K562 (cell line): ENCODE measurements around the gene MDC1. TPM values are rescaled to one million over a fixed set of nuclear protein-coding genes. Genes with fewer than 3 reads are reported as not detected.

Source experiments
- ARID2 ChIP-seq: fragments of 450-650 bp; IDR thresholded peaks from 2 replicates; pipeline ENCODE4 v1.6.1; 2017; ENCODE audit warnings: antibody characterized with exemption, mild to moderate bottlenecking
- BDP1 ChIP-seq: IDR thresholded peaks from 3 replicates; pipeline ENCODE4 v1.6.1; 2011; ENCODE audit not compliant: insufficient read length, insufficient read depth
- BRCA1 ChIP-seq, 2 experiments: fragments of 450-650 bp in 1 of 2; sonication (generic) in 1 of 2; formaldehyde crosslinking in 1 of 2; IDR thresholded peaks; 2 replicates each; pipeline versions ENCODE4 v1.5.0 to v1.6.1; 2017 to 2020; ENCODE audit warnings: mild to moderate bottlenecking in 1 of 2, missing genetic modification reagents in 1 of 2
- CBX3 ChIP-seq, 2 experiments: IDR thresholded peaks; 1 replicate in 1 of 2; 2 replicates in 1 of 2; pipeline ENCODE4 v1.6.1; 2012; ENCODE audit warnings: inconsistent platforms in 2 of 2, low read length in 2 of 2, borderline replicate concordance in 1 of 2, control low read depth in 1 of 2
- GABPB1 ChIP-seq: sonication (generic); formaldehyde crosslinking; IDR thresholded peaks from 2 replicates; pipeline ENCODE4 v1.8.0; 2022; ENCODE audit warnings: mild to moderate bottlenecking, missing genetic modification reagents
- HDAC6 ChIP-seq: IDR thresholded peaks from 2 replicates; pipeline ENCODE4 v1.6.1; 2012; ENCODE audit warnings: low read depth, mild to moderate bottlenecking, control low read depth, inconsistent platforms, low read length, moderate library complexity
- HOXB6 ChIP-seq: fragments of 250-450 bp; sonication (Bioruptor Pico); IDR thresholded peaks from 2 replicates; pipeline ENCODE4 v1.5.1; 2022; ENCODE audit warnings: mild to moderate bottlenecking, borderline replicate concordance
- KDM2B ChIP-seq: fragments of 250-450 bp; sonication (Bioruptor Pico); IDR thresholded peaks from 2 replicates; pipeline ENCODE4 v1.8.0; 2021; ENCODE audit warnings: mild to moderate bottlenecking, moderate library complexity
- MAZ ChIP-seq, 2 experiments: fragments of 450-650 bp in 1 of 2; sonication (generic) in 1 of 2; formaldehyde crosslinking; IDR thresholded peaks in 1 of 2; conservative IDR thresholded peaks in 1 of 2; 2 replicates each; pipeline versions ENCODE4 v1.4.0 to v1.5.0; 2020; ENCODE audit warnings: mild to moderate bottlenecking in 1 of 2, missing genetic modification reagents in 1 of 2
- MEF2A ChIP-seq: IDR thresholded peaks from 2 replicates; pipeline ENCODE4 v1.6.1; 2011; ENCODE audit warnings: low read depth, mild to moderate bottlenecking, low read length, moderate library complexity; ENCODE audit not compliant: control insufficient read depth
- MTA2 ChIP-seq: fragments of 450-650 bp; IDR thresholded peaks from 2 replicates; pipeline ENCODE4 v1.6.1; 2016; ENCODE audit warnings: low read depth
- POLR2AphosphoS5 ChIP-seq: IDR thresholded peaks from 2 replicates; pipeline ENCODE4 v1.6.1; 2011; ENCODE audit warnings: mild to moderate bottlenecking, low read depth, low read length, moderate library complexity; ENCODE audit not compliant: control insufficient read depth, insufficient read depth
- POU5F1 ChIP-seq: fragments of 150-350 bp; IDR thresholded peaks from 2 replicates; pipeline ENCODE4 v1.6.1; 2014; ENCODE audit warnings: borderline replicate concordance, low read length, low read depth, mild to moderate bottlenecking; ENCODE audit not compliant: partially characterized antibody
- PRMT5 ChIP-seq: sonication (generic); formaldehyde crosslinking; IDR thresholded peaks from 2 replicates; pipeline ENCODE4 v1.5.0; 2020; ENCODE audit warnings: missing genetic modification reagents
- TEAD2 ChIP-seq: fragments of 450-650 bp; IDR thresholded peaks from 2 replicates; pipeline ENCODE4 v1.6.1; 2016; ENCODE audit warnings: missing genetic modification characterization, control low read depth, missing compliant biosample characterization
- ZC3H11A ChIP-seq: IDR thresholded peaks from 2 replicates; pipeline ENCODE4 v1.6.1; 2012; ENCODE audit warnings: low read depth, low read length, improper control_type of control experiment
- ZFP30 ChIP-seq: fragments of 250-450 bp; sonication (Bioruptor Pico); IDR thresholded peaks from 2 replicates; pipeline ENCODE4 v1.8.0; 2022; ENCODE audit warnings: moderate library complexity, mild to moderate bottlenecking, inconsistent platforms, borderline replicate concordance
- ZNF12 ChIP-seq: sonication (generic); formaldehyde crosslinking; IDR thresholded peaks from 2 replicates; pipeline ENCODE4 v1.4.0; 2020; ENCODE audit warnings: mild to moderate bottlenecking, missing genetic modification reagents
- ZNF224 ChIP-seq: sonication (generic); formaldehyde crosslinking; IDR thresholded peaks from 2 replicates; pipeline ENCODE4 v1.8.0; 2022; ENCODE audit warnings: mild to moderate bottlenecking, missing genetic modification reagents
- ZNF347 ChIP-seq: fragments of 450-650 bp; formaldehyde crosslinking; IDR thresholded peaks from 2 replicates; pipeline ENCODE4 v1.4.0; 2020; ENCODE audit warnings: low read depth, mild to moderate bottlenecking, moderate library complexity
- ZNF384 ChIP-seq: IDR thresholded peaks from 2 replicates; pipeline ENCODE4 v1.6.1; 2012; ENCODE audit warnings: low read depth, low read length, improper control_type of control experiment
- ZNF785 ChIP-seq: fragments of 250-450 bp; sonication (Bioruptor Pico); IDR thresholded peaks from 2 replicates; pipeline ENCODE4 v1.4.0; 2020; ENCODE audit warnings: mild to moderate bottlenecking
- ZSCAN29 ChIP-seq: fragments of 450-650 bp; IDR thresholded peaks from 2 replicates; pipeline ENCODE4 v1.6.1; 2017
- ZSCAN32 ChIP-seq: fragments of 450-650 bp; formaldehyde crosslinking; IDR thresholded peaks from 2 replicates; pipeline ENCODE4 v1.4.0; 2020; ENCODE audit warnings: mild to moderate bottlenecking, moderate library complexity
- polyA plus RNA-seq, 8 experiments: library from polyadenylated mRNA; depleted of rRNA in 4 of 8; stranded (reverse) in 5 of 8; unstranded in 3 of 8; fragments of >200 nt; fragmentation: Nextera tagmentation in 2 of 8; fragmentation: Illumina TruSeq in 1 of 8; extraction: Ambion mirVana in 2 of 8; extraction: Trizol in 1 of 8; gene quantifications; 2 replicates each; pipeline versions ENCODE4 v1.2.1 to v1.2.3, GENCODE V29; 2011 to 2014; ENCODE audit warnings: inconsistent platforms in 1 of 8, missing spikeins in 1 of 8
- total RNA-seq, 7 experiments: library from RNA; depleted of rRNA in 6 of 7; stranded (reverse); fragments of >200 nt in 6 of 7; fragmentation: Illumina TruSeq in 2 of 7; extraction: Trizol in 2 of 7; gene quantifications; 2 replicates each; pipeline versions ENCODE4 v1.2.1 to v1.2.3, GENCODE V29; 2011 to 2021; ENCODE audit warnings: low replicate concordance in 1 of 7
- TF ChIP-seq, protein P1 (sequence below): fragments of 250-450 bp; sonication (Bioruptor Pico); IDR thresholded peaks from 2 replicates; pipeline ENCODE4 v1.9.0; 2021; ENCODE audit warnings: mild to moderate bottlenecking, inconsistent platforms
- TF ChIP-seq, protein P2 (sequence below): fragments of 250-450 bp; sonication (Bioruptor Pico); IDR thresholded peaks from 2 replicates; pipeline ENCODE4 v1.5.0; 2022; ENCODE audit warnings: mild to moderate bottlenecking

The MDC1 gene
- total and polyA plus RNA-seq, 9 of the 15 experiments (the other 6 are each of a cell fraction or from before 2014, with no cell fraction given) = 8.2 to 114 (median 20.0) TPM

DNA sequence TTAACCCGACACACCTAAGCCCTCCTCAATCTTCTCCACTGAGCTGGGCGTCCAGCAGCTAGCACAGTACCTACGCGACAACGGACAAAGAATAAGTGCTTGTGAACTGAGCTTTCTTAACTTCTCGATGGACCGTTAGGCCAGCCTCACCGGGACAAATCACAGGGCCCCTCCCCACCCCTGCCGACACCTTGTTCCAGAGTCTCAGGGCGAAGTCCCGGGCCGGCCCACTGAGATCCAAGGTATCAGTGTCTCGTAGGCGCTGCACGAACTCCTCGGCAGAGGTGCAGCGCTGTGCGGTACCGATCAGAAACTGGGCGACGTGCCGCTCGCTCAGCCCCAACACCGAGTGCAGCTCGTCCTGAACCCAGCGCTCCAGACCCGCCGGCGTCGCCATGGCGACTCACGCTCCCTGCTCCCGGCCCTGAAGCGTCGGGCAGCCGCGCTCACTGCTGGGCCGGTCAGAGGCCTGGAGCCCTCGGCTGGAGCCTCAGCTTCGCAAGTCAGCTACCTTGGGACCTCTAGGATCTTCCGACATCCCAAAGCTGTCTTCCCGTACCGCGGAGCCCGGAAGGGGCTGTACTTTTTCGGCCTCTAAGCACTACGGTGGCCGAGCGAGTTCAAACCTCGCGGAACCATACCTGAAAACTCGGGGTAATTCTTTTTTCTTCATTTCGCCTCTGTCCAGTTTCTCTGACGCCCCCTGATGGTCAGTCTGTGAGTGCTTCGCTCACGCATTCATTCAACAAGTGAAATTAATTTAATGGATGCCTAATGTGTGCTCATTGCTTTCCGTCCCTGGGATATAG, 44.4 kb downstream of the MDC1 start, which contains the start of gene DHX16 (continued):
- TF ChIP-seq HDAC6 (no peak), ZNF384 (peak; percentile 89), KDM2B (CRISPR knock-in tag) (no peak), TEAD2 (no peak), GABPB1 (peak; percentile 80), POU5F1 (peak; percentile 98), MEF2A (no peak), MAZ (CRISPR knock-in tag; conservative IDR thresholded peaks at IDR 0.05 in 1 of 2, IDR thresholded peaks at IDR 0.05 in 1 of 2) (peak; percentile 75 to 80), ZSCAN32 (CRISPR knock-in tag) (no peak), ARID2 (no peak), CBX3 (IDR thresholded peaks at IDR 0.05; ENCODE audit: borderline replicate concordance in 1 of 2, low read length in 2 of 2) (peak in 1 of 2 experiments; percentile 92; a peak in 2 of 3 replicates), HOXB6 (CRISPR knock-in tag) (no peak), ZNF347 (CRISPR knock-in tag) (no peak), ZNF785 (no peak), ZSCAN29 (peak; percentile 61; the same call in 1 of the 2 replicates), ZC3H11A (no peak), POLR2AphosphoS5 (peak; percentile 65; the same call in 1 of the 2 replicates), ZNF12 (CRISPR knock-in tag) (no peak), BDP1 (no peak), MTA2 (no peak), BRCA1 (IDR thresholded peaks at IDR 0.05) (no peak), BRCA1 (CRISPR knock-in tag; IDR thresholded peaks at IDR 0.05) (peak; percentile 66; the same call in 1 of the 2 replicates), ZFP30 (CRISPR knock-in tag) (no peak), ZNF224 (CRISPR knock-in tag) (no peak), PRMT5 (no peak)
- TF ChIP-seq, protein P1, sequence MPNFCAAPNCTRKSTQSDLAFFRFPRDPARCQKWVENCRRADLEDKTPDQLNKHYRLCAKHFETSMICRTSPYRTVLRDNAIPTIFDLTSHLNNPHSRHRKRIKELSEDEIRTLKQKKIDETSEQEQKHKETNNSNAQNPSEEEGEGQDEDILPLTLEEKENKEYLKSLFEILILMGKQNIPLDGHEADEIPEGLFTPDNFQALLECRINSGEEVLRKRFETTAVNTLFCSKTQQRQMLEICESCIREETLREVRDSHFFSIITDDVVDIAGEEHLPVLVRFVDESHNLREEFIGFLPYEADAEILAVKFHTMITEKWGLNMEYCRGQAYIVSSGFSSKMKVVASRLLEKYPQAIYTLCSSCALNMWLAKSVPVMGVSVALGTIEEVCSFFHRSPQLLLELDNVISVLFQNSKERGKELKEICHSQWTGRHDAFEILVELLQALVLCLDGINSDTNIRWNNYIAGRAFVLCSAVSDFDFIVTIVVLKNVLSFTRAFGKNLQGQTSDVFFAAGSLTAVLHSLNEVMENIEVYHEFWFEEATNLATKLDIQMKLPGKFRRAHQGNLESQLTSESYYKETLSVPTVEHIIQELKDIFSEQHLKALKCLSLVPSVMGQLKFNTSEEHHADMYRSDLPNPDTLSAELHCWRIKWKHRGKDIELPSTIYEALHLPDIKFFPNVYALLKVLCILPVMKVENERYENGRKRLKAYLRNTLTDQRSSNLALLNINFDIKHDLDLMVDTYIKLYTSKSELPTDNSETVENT (CRISPR knock-in tag) = no peak
- TF ChIP-seq, protein P2, sequence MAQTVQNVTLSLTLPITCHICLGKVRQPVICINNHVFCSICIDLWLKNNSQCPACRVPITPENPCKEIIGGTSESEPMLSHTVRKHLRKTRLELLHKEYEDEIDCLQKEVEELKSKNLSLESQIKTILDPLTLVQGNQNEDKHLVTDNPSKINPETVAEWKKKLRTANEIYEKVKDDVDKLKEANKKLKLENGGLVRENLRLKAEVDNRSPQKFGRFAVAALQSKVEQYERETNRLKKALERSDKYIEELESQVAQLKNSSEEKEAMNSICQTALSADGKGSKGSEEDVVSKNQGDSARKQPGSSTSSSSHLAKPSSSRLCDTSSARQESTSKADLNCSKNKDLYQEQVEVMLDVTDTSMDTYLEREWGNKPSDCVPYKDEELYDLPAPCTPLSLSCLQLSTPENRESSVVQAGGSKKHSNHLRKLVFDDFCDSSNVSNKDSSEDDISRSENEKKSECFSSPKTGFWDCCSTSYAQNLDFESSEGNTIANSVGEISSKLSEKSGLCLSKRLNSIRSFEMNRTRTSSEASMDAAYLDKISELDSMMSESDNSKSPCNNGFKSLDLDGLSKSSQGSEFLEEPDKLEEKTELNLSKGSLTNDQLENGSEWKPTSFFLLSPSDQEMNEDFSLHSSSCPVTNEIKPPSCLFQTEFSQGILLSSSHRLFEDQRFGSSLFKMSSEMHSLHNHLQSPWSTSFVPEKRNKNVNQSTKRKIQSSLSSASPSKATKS (CRISPR knock-in tag) = no peak
